ENCODE results near the gene ZNF174.

Gene ZNF174

GRCh38 chr16:3369073-3369472, 31.9 kb upstream of the ZNF174 start:
- H3K4me3 ChIP-seq (ENCODE audit: low read depth, low read length), result no peak overlapping the region
- TF ChIP-seq, protein P1, sequence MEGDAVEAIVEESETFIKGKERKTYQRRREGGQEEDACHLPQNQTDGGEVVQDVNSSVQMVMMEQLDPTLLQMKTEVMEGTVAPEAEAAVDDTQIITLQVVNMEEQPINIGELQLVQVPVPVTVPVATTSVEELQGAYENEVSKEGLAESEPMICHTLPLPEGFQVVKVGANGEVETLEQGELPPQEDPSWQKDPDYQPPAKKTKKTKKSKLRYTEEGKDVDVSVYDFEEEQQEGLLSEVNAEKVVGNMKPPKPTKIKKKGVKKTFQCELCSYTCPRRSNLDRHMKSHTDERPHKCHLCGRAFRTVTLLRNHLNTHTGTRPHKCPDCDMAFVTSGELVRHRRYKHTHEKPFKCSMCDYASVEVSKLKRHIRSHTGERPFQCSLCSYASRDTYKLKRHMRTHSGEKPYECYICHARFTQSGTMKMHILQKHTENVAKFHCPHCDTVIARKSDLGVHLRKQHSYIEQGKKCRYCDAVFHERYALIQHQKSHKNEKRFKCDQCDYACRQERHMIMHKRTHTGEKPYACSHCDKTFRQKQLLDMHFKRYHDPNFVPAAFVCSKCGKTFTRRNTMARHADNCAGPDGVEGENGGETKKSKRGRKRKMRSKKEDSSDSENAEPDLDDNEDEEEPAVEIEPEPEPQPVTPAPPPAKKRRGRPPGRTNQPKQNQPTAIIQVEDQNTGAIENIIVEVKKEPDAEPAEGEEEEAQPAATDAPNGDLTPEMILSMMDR (IDR thresholded peaks at IDR 0.05; ENCODE audit: low read depth, low read length), result no peak

DNA sequence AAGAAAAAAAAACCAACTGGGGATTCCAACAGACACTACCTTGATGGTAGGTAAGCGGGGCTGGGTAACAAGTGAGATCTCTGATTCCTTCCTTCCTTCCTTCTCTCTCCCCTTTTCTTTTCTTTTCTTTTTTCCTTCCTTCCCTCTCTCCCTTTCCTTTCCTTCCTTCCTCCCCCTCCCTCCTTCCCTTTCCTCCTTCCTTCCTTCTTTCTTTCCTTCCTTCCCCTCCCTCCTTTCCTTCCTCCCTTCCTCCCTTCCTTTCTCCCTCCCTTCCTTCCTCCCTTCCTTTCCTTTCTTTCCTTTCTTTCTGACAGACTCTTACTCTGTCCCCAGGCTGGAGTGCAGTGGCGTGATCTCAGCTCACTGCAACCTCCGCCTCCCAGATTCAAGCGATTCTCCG, 25.3 kb upstream of the ZNF174 start:
- TF ChIP-seq, protein P1 (IDR thresholded peaks at IDR 0.05; ENCODE audit: low read depth, low read length), result no peak
- no peak overlapping the region for H3K4me3 ChIP-seq (ENCODE audit: low read depth, low read length)

GRCh38 chr16:3377917-3378316, 23.1 kb upstream of the ZNF174 start:
- no peak overlapping the region for H3K4me3 ChIP-seq (ENCODE audit: low read depth, low read length)
- TF ChIP-seq, protein P1 (IDR thresholded peaks at IDR 0.05; ENCODE audit: low read depth, low read length), result no peak

DNA sequence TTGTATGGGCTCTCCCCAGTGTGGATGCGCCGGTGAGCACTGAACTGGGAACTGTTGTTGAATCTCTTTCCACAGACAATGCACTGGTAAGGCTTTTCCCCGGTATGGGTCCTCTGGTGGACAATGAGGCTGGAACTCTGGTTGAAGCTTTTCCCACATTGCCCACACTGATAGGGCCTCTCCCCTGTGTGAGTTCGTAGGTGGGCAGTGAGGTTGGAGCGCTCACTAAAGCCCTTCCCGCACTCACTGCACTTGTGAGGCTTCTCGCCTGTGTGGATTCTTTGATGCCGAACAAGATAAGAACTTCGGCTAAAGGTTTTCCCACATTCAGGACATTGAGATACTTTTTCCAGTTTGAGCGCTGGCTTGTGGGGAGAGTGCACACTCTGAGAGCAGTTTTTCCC, 18.0 kb upstream of the ZNF174 start:
- TF ChIP-seq, protein P1 (IDR thresholded peaks at IDR 0.05; ENCODE audit: low read depth, low read length), result no peak
- no peak overlapping the region for H3K4me3 ChIP-seq (ENCODE audit: low read depth, low read length)

DNA sequence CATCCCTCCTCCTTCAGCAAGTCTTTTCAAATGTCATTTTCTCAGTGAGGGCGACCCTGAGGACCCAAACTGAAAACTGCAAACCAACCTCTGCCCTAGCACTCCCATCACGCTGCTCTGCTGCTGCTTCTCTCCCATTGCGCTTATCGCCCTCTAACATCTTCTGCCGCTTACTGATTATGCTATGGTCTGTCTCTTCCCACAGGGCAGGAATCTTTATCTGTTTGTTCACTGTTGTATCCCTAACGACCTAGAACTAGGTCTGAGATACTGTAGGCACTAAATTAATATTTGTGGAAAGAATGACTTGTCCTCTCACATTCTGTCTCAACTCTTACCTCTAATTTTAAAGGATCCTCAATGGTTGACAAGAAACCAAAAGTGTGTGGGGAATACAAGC, 12.7 kb upstream of the ZNF174 start:
- TF ChIP-seq, protein P1 (IDR thresholded peaks at IDR 0.05; ENCODE audit: low read depth, low read length), result no peak
- H3K4me3 ChIP-seq (ENCODE audit: low read depth, low read length), result no peak overlapping the region

GRCh38 chr16:3389663-3390338, 11.2 kb upstream of the ZNF174 start:
- TF ChIP-seq, protein P1 (IDR thresholded peaks at IDR 0.05; ENCODE audit: low read depth, low read length), result no peak

GRCh38 chr16:3400446-3400778, 603 bp upstream of the ZNF174 start:
- TF ChIP-seq, protein P1 (IDR thresholded peaks at IDR 0.05; ENCODE audit: low read depth, low read length), result no peak

More at GRCh38 chr16:3389663-3390338, 11.2 kb upstream of the ZNF174 start:
- H3K4me3 ChIP-seq (ENCODE audit: low read depth, low read length), result no peak overlapping the region

More at GRCh38 chr16:3400446-3400778, 603 bp upstream of the ZNF174 start:
- H3K4me3 ChIP-seq (ENCODE audit: low read depth, low read length), result peak overlapping the region; percentile 78

All from WI38 (cell line).